BJ (cell line): ENCODE data around the gene KIAA1958. TPM values are rescaled to one million over a fixed set of nuclear protein-coding genes. Genes with fewer than 3 reads are reported as not detected.

Experiments used
- CTCF ChIA-PET: fragments of 350-600 bp; formaldehyde crosslinking; extraction: SDS; loops from one replicate; lab custom pipeline; 2021; ENCODE audit warnings: antibody characterized with exemption, inconsistent platforms; lab: Yijun Ruan, JAX
- POLR2A ChIA-PET: fragments of 300-600 bp; sonication (Branson Sonifier 250); formaldehyde crosslinking; extraction: SDS; loops from one replicate; lab custom pipeline; 2021; ENCODE audit warnings: antibody characterized with exemption; lab: Charles Lee
- DNase-seq: peaks from one replicate; pipeline ENCODE4 v3.0.0-alpha.2; 2011; ENCODE audit warnings: low read depth
- H3K27me3 ChIP-seq: 2 replicates; pipeline ENCODE4 v1.6.0; 2011; ENCODE audit warnings: low read length; ENCODE audit not compliant: control insufficient read depth, insufficient read depth
- H3K36me3 ChIP-seq: 2 replicates; pipeline ENCODE4 v1.5.1; 2011; ENCODE audit warnings: low read length; ENCODE audit not compliant: control insufficient read depth, insufficient read depth
- H3K4me3 ChIP-seq: 2 replicates; pipeline ENCODE4 v1.5.1; 2011; ENCODE audit warnings: low read depth, mild to moderate bottlenecking, control low read depth, low read length
- polyA plus RNA-seq: library from polyadenylated mRNA; depleted of rRNA; stranded (reverse); fragments of >200 nt; gene quantifications from 2 replicates; pipeline ENCODE4 v1.2.3, GENCODE V29; 2011
- TF ChIP-seq, protein P1 (sequence below): IDR thresholded peaks from 2 replicates; pipeline ENCODE4 v1.5.1; 2011; ENCODE audit warnings: low read depth, mild to moderate bottlenecking, control low read depth, inconsistent platforms, low read length, moderate library complexity; ENCODE audit not compliant: insufficient read depth

Gene KIAA1958
- polyA plus RNA-seq, 1 experiment, result 2.2 TPM

DNA sequence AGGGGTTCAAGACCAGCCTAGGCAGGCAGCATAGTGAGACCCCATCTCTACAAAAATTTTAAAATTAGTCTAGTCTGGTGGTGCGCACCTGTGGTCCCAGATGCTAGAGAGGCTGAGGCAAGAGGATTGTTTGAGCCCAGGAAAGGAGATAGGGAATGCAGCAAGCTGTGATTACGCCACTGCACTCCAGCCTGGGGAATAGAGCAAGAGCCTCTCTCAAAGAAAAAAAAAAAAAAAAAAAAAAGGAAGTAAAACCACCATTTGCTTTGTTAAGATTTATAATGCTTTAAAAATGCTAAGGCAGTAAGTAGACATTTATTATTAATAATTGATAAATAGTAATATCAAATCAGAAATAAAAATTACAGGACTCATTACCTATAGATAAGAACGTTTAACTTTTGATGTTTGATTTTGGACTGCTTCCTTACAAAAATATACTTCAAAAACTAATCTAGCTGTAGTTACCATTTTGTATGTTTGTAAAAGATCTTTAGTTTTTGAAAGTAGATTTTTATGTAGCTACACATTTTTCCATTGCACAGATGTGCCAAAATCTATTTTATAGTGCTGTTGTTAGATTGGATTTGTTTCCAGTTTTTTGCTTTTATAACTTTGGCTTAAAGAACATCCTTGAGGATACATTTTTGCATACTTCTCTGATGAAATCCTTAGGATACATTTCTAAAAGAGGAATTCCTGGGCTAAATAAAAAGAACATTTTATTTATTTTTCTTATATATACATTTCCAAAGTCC lies 144.9 kb downstream of the KIAA1958 start:
- ChIA-PET POLR2A (interaction anchor here (0.7 kb wide), 1 partner anchor 580 kb away, joined by 12 read pairs; no protein-coding TSS in a partner anchor), CTCF (interaction anchor here (1.1 kb wide), 1 partner anchor 21 kb away, joined by 3 read pairs; no protein-coding TSS in a partner anchor)
- Histone ChIP-seq H3K4me3 (no peak overlapping the region), H3K27me3 (no peaks in the 10 kb centered on the region), H3K36me3 (no peaks in the 10 kb centered on the region)
- TF ChIP-seq, protein P1, sequence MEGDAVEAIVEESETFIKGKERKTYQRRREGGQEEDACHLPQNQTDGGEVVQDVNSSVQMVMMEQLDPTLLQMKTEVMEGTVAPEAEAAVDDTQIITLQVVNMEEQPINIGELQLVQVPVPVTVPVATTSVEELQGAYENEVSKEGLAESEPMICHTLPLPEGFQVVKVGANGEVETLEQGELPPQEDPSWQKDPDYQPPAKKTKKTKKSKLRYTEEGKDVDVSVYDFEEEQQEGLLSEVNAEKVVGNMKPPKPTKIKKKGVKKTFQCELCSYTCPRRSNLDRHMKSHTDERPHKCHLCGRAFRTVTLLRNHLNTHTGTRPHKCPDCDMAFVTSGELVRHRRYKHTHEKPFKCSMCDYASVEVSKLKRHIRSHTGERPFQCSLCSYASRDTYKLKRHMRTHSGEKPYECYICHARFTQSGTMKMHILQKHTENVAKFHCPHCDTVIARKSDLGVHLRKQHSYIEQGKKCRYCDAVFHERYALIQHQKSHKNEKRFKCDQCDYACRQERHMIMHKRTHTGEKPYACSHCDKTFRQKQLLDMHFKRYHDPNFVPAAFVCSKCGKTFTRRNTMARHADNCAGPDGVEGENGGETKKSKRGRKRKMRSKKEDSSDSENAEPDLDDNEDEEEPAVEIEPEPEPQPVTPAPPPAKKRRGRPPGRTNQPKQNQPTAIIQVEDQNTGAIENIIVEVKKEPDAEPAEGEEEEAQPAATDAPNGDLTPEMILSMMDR, result no peak
- DNase-seq, result no peak

DNA sequence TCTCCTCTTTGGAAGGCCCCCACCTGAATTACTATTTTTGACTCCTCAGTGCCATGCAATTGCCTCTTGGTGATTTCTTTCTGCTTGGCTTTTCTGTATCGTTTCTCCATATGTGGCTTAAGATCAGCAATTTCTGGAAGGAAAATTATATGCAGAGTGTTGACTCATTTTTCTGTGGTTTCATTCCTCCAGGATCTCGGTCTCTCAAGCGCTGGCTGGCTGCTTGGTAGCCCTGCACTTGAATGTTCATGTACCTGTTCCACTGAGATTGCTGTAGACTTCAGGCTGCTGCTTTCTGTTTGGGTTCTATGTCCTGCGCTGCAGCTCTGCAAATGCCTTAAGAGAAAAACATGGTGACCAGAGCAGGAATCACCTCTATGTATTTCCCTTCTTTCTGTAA lies 153.7 kb downstream of the KIAA1958 start:
- Histone ChIP-seq H3K4me3 (no peak overlapping the region), H3K36me3 (no peaks in the 10 kb centered on the region), H3K27me3 (no peaks in the 10 kb centered on the region)
- CTCF ChIA-PET, result no interaction called here
- TF ChIP-seq, protein P1, result no peak
- no peak for DNase-seq
- POLR2A ChIA-PET, result no interaction called here

DNA sequence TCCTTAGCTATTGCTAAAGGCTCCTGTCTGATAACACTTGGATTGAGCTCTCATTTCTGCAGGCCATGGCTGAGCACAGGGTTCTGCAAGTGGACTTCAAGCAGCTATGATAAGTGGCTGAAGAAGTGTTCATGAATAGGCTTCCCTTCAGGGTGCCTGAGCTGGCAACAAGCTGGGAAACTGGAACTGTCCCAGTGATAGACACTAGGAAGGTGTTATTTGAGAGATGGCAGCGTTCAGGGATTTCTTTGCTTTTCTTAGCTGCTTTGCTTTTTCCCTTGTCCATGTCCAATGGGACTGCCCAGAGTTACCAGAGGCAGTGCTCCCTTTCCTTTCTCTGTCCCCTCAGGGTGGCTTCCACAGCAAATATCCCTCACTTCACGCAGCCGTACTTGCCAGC lies 155.5 kb downstream of the KIAA1958 start:
- H3K27me3 ChIP-seq, result no peaks in the 10 kb centered on the region
- no peak for DNase-seq
- TF ChIP-seq, protein P1, result no peak
- no peaks in the 10 kb centered on the region for H3K36me3 ChIP-seq
- H3K4me3 ChIP-seq, result no peak overlapping the region
- ChIA-PET POLR2A (no interaction called here), CTCF (interaction anchor here (0.9 kb wide), 1 partner anchor 178 kb away, joined by 3 read pairs; no protein-coding TSS in a partner anchor)

DNA sequence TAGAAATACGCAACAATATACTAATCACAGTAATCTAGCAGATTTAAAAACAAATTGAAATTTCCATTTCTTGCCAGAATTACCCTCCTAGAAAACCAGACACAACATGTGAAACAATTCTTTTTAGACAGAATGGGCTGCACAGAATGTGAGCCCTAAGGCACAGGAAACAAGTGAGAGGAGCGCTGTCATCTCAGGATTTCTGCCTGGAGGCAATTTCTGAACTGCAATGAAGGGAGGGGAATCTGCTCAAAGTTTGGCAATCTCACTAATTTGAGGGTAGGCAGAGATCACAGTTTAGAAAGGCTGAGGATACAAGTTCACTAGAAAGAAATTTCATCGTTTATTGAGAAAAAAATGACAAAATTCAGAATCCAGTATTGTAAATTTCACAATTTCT lies 161.0 kb downstream of the KIAA1958 start:
- ChIA-PET CTCF (no interaction called here), POLR2A (no interaction called here)
- TF ChIP-seq, protein P1, result no peak
- Histone ChIP-seq H3K27me3 (no peaks in the 10 kb centered on the region), H3K36me3 (no peaks in the 10 kb centered on the region), H3K4me3 (no peak overlapping the region)
- DNase-seq, result no peak

DNA sequence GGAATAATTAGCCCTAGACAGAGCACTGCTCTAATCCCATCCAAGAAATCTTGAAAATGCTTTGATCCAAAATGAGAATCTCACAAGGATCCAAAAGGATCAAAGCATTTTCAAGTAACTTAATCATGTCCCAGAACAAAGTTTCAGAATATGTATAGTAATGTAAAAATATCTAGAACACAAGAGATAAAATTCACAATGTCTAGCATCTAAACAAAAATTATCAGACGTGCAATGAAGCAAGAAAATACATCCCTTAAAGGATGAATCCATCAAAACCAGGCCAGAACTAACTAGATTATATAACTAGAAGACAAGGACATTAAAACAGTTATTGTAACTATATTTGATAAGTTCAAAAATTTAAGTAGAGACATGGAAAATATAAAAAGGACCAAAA lies 162.0 kb downstream of the KIAA1958 start:
- Histone ChIP-seq H3K4me3 (no peak overlapping the region), H3K36me3 (no peaks in the 10 kb centered on the region), H3K27me3 (no peaks in the 10 kb centered on the region)
- TF ChIP-seq, protein P1, result no peak
- POLR2A ChIA-PET, result no interaction called here
- DNase-seq, result no peak
- CTCF ChIA-PET, result interaction anchor here (0.7 kb wide), 1 partner anchor 79 kb away, joined by 4 read pairs; no protein-coding TSS in a partner anchor
